ENCODE results near the gene CPA1. TPM values are rescaled to one million over a fixed set of nuclear protein-coding genes. Genes with fewer than 3 reads are reported as not detected.

CPA1 gene
- total and polyA plus RNA-seq, 5 experiments from 2014 or later: 0.26 TPM; not detected in 4

GRCh38 chr7:130390486-130390885 lies 10.2 kb downstream of the CPA1 start:
- POLR2A ChIA-PET: no interaction called here

DNA sequence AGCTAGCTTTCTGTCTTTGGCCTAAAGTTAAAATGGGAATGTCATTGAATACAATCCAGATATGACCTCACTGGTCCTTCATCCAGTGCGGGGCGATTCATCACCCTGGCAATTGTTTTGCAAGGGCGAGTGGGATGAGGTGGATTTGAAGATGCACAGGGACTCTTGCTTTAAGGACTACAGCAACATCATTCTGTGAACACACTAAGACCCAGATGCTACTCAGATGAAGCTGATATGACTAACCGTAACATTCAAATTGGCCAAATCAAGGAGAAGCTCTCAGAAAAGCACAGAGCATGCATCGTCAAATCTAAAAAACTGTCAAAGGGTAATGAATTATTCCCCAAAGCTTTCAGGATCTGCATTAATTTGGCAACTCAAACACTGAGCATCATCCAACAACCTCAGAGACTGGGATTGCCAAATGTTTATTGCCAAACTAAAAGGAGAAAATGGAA lies 12.8 kb downstream of the CPA1 start:
- Mint-ChIP-seq H3K4me3 (peak overlapping the region in 3 of 10 donors; percentile 21 to 91 (median 88)), H3K36me3 (peaks cover 4 to 13% (median 12%) of the 10 kb centered on the region in 3 donors), H3K4me1 (peaks cover 21 to 45% (median 34%) of the 10 kb centered on the region in 4 donors), H3K9me3 (peaks cover 0 to 2% (median 0%) of the 10 kb centered on the region in 9 donors), H3K27me3 (no peaks in the 10 kb centered on the region), H3K27ac (peak overlapping the region; percentile 92 to 99 (median 97))
- ATAC-seq (no peak), DNase-seq (no peak)
- POLR2A ChIA-PET: interaction anchor here (0.9 to 1.1 kb wide), 3 partner anchors 9 to 29 kb away, joined by 4 read pairs; no protein-coding TSS in a partner anchor

More at GRCh38 chr7:130390486-130390885, 10.2 kb downstream of the CPA1 start:
- H3K9me3 Mint-ChIP-seq: peaks cover 0 to 2% (median 0%) of the 10 kb centered on the region in 9 donors
- no peak for DNase-seq
- peaks cover 20 to 39% (median 29%) of the 10 kb centered on the region in 4 donors for H3K4me1 Mint-ChIP-seq
- peaks cover 0 to 2% (median 0%) of the 10 kb centered on the region in 3 donors for H3K36me3 Mint-ChIP-seq
- H3K27ac Mint-ChIP-seq: peak overlapping the region in 1 of 10 donors; percentile 41
- no peak overlapping the region for H3K4me3 Mint-ChIP-seq
- no peak for ATAC-seq
- no peaks in the 10 kb centered on the region for H3K27me3 Mint-ChIP-seq

GRCh38 chr7:130393841-130394411 lies 13.6 kb downstream of the CPA1 start:
- Mint-ChIP-seq H3K27ac (peak overlapping the region; percentile 92 to 99 (median 97)), H3K4me1 (peaks cover 22 to 46% (median 36%) of the 10 kb centered on the region in 4 donors), H3K9me3 (no peaks in the 10 kb centered on the region), H3K36me3 (peaks cover 4 to 21% (median 20%) of the 10 kb centered on the region in 3 donors), H3K4me3 (peak overlapping the region; percentile 78 to 92 (median 88)), H3K27me3 (no peaks in the 10 kb centered on the region)
- POLR2A ChIA-PET: interaction anchor here (0.6 to 1.7 kb wide), 23 partner anchors 9 to 1171 kb away, joined by 3 to 16 read pairs (median 4); partner anchors contain the start of gene CEP41
- DNase-seq (no peak), ATAC-seq (peak; percentile 2 to 23)

DNA sequence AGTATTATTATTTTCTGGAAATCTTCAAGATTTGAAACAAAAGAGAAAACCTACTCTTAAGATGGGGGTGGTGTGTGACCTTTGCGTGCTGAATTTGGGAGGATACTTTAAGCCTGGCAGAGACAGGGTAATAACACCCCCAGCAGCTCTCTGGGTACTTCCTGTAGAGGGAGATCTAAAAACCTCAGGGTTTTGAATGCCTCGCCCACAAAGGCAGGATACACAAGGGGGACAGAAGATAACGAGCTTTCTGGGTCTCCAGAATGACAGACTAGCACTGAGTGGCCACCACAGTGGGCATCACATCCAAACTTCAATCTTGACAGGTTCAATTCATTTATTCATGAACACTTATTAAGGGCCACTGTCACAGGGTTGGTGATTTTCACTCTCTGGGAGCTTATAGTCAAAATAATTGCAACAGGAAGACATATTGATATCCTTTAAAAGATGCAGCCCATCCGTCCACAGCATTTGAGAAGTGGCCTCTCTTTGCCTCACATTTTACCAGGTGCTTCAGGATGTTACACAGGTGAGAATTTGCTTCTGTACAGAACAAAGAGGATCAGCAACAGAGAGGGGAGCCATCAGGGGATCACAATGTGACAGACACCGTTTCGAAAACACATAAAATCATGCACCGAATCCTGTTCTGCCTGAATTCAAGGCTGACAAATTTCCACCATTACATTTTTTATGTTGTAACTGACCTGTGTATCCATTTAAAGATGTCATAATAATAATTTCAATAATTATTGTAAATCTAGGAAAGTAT lies 14.3 kb downstream of the CPA1 start:
- peaks cover 4 to 27% (median 25%) of the 10 kb centered on the region in 3 donors for H3K36me3 Mint-ChIP-seq
- H3K4me3 Mint-ChIP-seq: peak overlapping the region; percentile 78 to 92 (median 88)
- ATAC-seq (peak; percentile 99), DNase-seq (peak in 9 of 10 donors; percentile 23 to 81 (median 58))
- POLR2A ChIA-PET: interaction anchor here (0.6 to 1.7 kb wide), 23 partner anchors 9 to 1172 kb away, joined by 3 to 16 read pairs (median 4); partner anchors contain the start of genes CEP41 and TMEM209
- peaks cover 22 to 50% (median 36%) of the 10 kb centered on the region in 4 donors for H3K4me1 Mint-ChIP-seq
- H3K27me3 Mint-ChIP-seq: no peaks in the 10 kb centered on the region
- peak overlapping the region; percentile 92 to 99 (median 97) for H3K27ac Mint-ChIP-seq
- no peaks in the 10 kb centered on the region for H3K9me3 Mint-ChIP-seq

GRCh38 chr7:130395421-130395820 lies 15.1 kb downstream of the CPA1 start:
- Mint-ChIP-seq H3K27ac (peak overlapping the region; percentile 85 to 99 (median 97)), H3K27me3 (no peaks in the 10 kb centered on the region), H3K4me3 (peak overlapping the region in 9 of 10 donors; percentile 35 to 91 (median 86)), H3K9me3 (no peaks in the 10 kb centered on the region), H3K36me3 (peaks cover 4 to 35% (median 33%) of the 10 kb centered on the region in 3 donors), H3K4me1 (peaks cover 22 to 50% (median 36%) of the 10 kb centered on the region in 4 donors)
- POLR2A ChIA-PET: no interaction called here
- ATAC-seq (no peak), DNase-seq (no peak)

- H3K36me3 Mint-ChIP-seq: peaks cover 4 to 42% (median 40%) of the 10 kb centered on the region in 3 donors
- H3K4me1 Mint-ChIP-seq: peaks cover 22 to 50% (median 36%) of the 10 kb centered on the region in 4 donors
- no peaks in the 10 kb centered on the region for H3K9me3 Mint-ChIP-seq
- H3K27ac Mint-ChIP-seq: peak overlapping the region; percentile 84 to 99 (median 94)
- H3K4me3 Mint-ChIP-seq: peak overlapping the region in 9 of 10 donors; percentile 28 to 91 (median 72)
- no peak for ATAC-seq
- DNase-seq: no peak
- no peaks in the 10 kb centered on the region for H3K27me3 Mint-ChIP-seq
- POLR2A ChIA-PET: interaction anchor here (0.9 kb wide), 1 partner anchor 17 kb away, joined by 4 read pairs; no protein-coding TSS in a partner anchor
These were observed 15.8 kb downstream of the CPA1 start for GRCh38 chr7:130396109-130396508.

DNA sequence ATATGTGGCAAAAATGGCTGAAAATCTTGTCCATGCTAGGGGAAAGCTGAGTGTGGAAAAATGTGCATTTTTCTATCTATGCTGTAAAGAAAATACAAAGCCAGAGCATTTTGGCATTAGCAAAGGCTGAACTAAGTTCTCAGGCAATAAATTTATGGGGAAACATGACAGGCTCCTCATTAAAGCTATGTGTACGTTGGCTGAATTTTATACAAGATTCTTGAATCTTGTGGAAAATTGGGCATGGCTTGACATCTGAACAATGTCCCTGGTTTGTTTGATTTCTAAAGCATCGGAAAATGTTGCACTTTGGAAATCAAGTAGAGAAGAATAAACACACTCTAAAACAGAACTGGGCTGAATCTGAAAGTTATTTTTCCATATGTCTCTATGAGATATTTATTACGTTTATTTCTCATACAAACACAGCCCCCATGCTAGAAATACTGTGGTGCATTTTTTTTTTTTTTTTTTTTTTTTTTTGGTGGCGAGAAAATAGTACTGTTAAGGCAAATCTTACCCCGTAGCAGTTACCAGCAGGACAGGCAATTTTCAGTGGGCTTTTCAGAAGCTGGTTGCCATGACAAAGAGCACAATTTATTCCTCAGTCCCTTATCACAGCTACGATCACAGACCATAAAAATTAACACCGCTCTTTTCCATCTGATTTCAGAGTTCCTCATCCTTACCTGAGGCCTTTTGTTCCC lies 16.9 kb downstream of the CPA1 start:
- no peaks in the 10 kb centered on the region for H3K9me3 Mint-ChIP-seq
- DNase-seq: no peak
- POLR2A ChIA-PET: interaction anchor here (0.7 kb wide), 1 partner anchor 346 kb away, joined by 5 read pairs; no protein-coding TSS in a partner anchor
- H3K4me1 Mint-ChIP-seq: peaks cover 22 to 50% (median 35%) of the 10 kb centered on the region in 4 donors
- H3K36me3 Mint-ChIP-seq: peaks cover 4 to 50% (median 48%) of the 10 kb centered on the region in 3 donors
- no peak for ATAC-seq
- no peak overlapping the region for H3K4me3 Mint-ChIP-seq
- H3K27ac Mint-ChIP-seq: peak overlapping the region in 4 of 10 donors; percentile 63 to 98 (median 86)
- no peaks in the 10 kb centered on the region for H3K27me3 Mint-ChIP-seq

GRCh38 chr7:130397758-130398073 lies 17.4 kb downstream of the CPA1 start:
- H3K27me3 Mint-ChIP-seq: no peaks in the 10 kb centered on the region
- no peaks in the 10 kb centered on the region for H3K9me3 Mint-ChIP-seq
- H3K27ac Mint-ChIP-seq: peak overlapping the region in 3 of 10 donors; percentile 63 to 73 (median 64)
- ATAC-seq (no peak), DNase-seq (no peak)
- H3K36me3 Mint-ChIP-seq: peaks cover 7 to 56% (median 53%) of the 10 kb centered on the region in 3 donors
- H3K4me3 Mint-ChIP-seq: peak overlapping the region in 1 of 10 donors; percentile 6
- H3K4me1 Mint-ChIP-seq: peaks cover 22 to 48% (median 33%) of the 10 kb centered on the region in 4 donors
- POLR2A ChIA-PET: interaction anchor here (0.7 to 0.8 kb wide), 3 partner anchors 17 to 346 kb away, joined by 3 to 5 read pairs (median 4); no protein-coding TSS in a partner anchor

- ATAC-seq: no peak
- no peak for DNase-seq
- no peaks in the 10 kb centered on the region for H3K9me3 Mint-ChIP-seq
- H3K27ac Mint-ChIP-seq: peak overlapping the region in 4 of 10 donors; percentile 12 to 61 (median 44)
- peaks cover 11 to 64% (median 61%) of the 10 kb centered on the region in 3 donors for H3K36me3 Mint-ChIP-seq
- H3K27me3 Mint-ChIP-seq: no peaks in the 10 kb centered on the region
- POLR2A ChIA-PET: interaction anchor here (0.7 to 1.2 kb wide), 4 partner anchors 10 to 88 kb away, joined by 3 to 4 read pairs (median 3); no protein-coding TSS in a partner anchor
- no peak overlapping the region for H3K4me3 Mint-ChIP-seq
- peaks cover 23 to 39% (median 27%) of the 10 kb centered on the region in 4 donors for H3K4me1 Mint-ChIP-seq
These were observed 18.3 kb downstream of the CPA1 start for GRCh38 chr7:130398526-130399090.

- Mint-ChIP-seq H3K27me3 (no peaks in the 10 kb centered on the region), H3K4me1 (peaks cover 8 to 25% (median 14%) of the 10 kb centered on the region in 4 donors), H3K36me3 (peaks cover 11 to 77% (median 69%) of the 10 kb centered on the region in 3 donors), H3K4me3 (no peak overlapping the region), H3K9me3 (no peaks in the 10 kb centered on the region), H3K27ac (no peak overlapping the region)
- DNase-seq (no peak), ATAC-seq (no peak)
- POLR2A ChIA-PET: interaction anchor here (0.7 kb wide), 1 partner anchor 13 kb away, joined by 3 read pairs; no protein-coding TSS in a partner anchor
These were observed 19.9 kb downstream of the CPA1 start for GRCh38 chr7:130400120-130400572.

GRCh38 chr7:130401101-130401500 lies 20.8 kb downstream of the CPA1 start:
- Mint-ChIP-seq H3K9me3 (no peaks in the 10 kb centered on the region), H3K27me3 (no peaks in the 10 kb centered on the region), H3K36me3 (peaks cover 11 to 77% (median 69%) of the 10 kb centered on the region in 3 donors), H3K4me3 (no peak overlapping the region), H3K27ac (no peak overlapping the region), H3K4me1 (peaks cover under 1 to 21% (median 8%) of the 10 kb centered on the region in 4 donors)
- DNase-seq: no peak
- ATAC-seq: no peak
- POLR2A ChIA-PET: interaction anchor here (0.7 kb wide), 1 partner anchor 12 kb away, joined by 3 read pairs; no protein-coding TSS in a partner anchor

Measured in naive thymus-derived CD8-positive, alpha-beta T cell (primary cell).